K562 (cell line): ENCODE data around the gene UBE2S. TPM values are rescaled to one million over a fixed set of nuclear protein-coding genes. Genes with fewer than 3 reads are reported as not detected.

Experiments
- CTCFL ChIP-seq: IDR thresholded peaks from 2 replicates; pipeline ENCODE4 v1.6.1; 2011; ENCODE audit warnings: borderline replicate concordance, low read depth, mild to moderate bottlenecking, moderate library complexity, low read length; ENCODE audit not compliant: insufficient read depth, poor library complexity, severe bottlenecking
- DDX20 ChIP-seq: fragments of 450-650 bp; IDR thresholded peaks from 2 replicates; pipeline ENCODE4 v1.6.1; 2016; ENCODE audit warnings: missing genetic modification characterization, low read depth, mild to moderate bottlenecking, missing compliant biosample characterization, moderate library complexity
- E2F4 ChIP-seq: sonication (generic); formaldehyde crosslinking; IDR thresholded peaks from 2 replicates; pipeline ENCODE4 v1.8.0; 2022; ENCODE audit warnings: mild to moderate bottlenecking, low read depth, missing genetic modification reagents
- KLF1 ChIP-seq: fragments of 450-650 bp; IDR thresholded peaks from 2 replicates; pipeline ENCODE4 v1.6.1; 2016; ENCODE audit warnings: missing genetic modification characterization, missing compliant biosample characterization
- MYC ChIP-seq, 2 experiments: fragments of 250-450 bp in 1 of 2; sonication (Bioruptor Pico) in 1 of 2; IDR thresholded peaks; 2 replicates each; pipeline versions ENCODE4 v1.5.1 to v1.6.1; 2012 to 2021; ENCODE audit warnings: low read depth in 2 of 2, borderline replicate concordance in 1 of 2, improper control_type of control experiment in 1 of 2, low read length in 1 of 2, mild to moderate bottlenecking in 1 of 2, moderate library complexity in 1 of 2
- NFRKB ChIP-seq: fragments of 450-650 bp; IDR thresholded peaks from 2 replicates; pipeline ENCODE4 v1.6.1; 2016; ENCODE audit warnings: low read depth
- NUFIP1 ChIP-seq: fragments of 450-650 bp; IDR thresholded peaks from 2 replicates; pipeline ENCODE4 v1.6.1; 2018; ENCODE audit not compliant: partially characterized antibody
- PRPF4 ChIP-seq: fragments of 200-400 bp; formaldehyde crosslinking; IDR thresholded peaks from one replicate; pipeline ENCODE4 v1.6.1; 2017; ENCODE audit warnings: low read length, low read depth, mild to moderate bottlenecking; ENCODE audit not compliant: insufficient read depth, poor library complexity, severe bottlenecking
- PTBP1 ChIP-seq: fragments of 200-400 bp; formaldehyde crosslinking; IDR thresholded peaks from 2 replicates; pipeline ENCODE4 v1.6.1; 2017; ENCODE audit warnings: low read depth, low read length
- TEAD1 ChIP-seq, 2 experiments: fragments of 450-650 bp in 1 of 2; sonication (generic) in 1 of 2; formaldehyde crosslinking; IDR thresholded peaks; 2 replicates each; pipeline versions ENCODE4 v1.4.0 to v1.8.0; 2020 to 2022; ENCODE audit warnings: mild to moderate bottlenecking in 2 of 2, missing genetic modification reagents in 1 of 2
- ZBTB49 ChIP-seq: sonication (generic); formaldehyde crosslinking; IDR thresholded peaks from 2 replicates; pipeline ENCODE4 v1.8.0; 2022; ENCODE audit warnings: missing genetic modification reagents, mild to moderate bottlenecking, borderline replicate concordance
- ZNF165 ChIP-seq: fragments of 250-450 bp; sonication (Bioruptor Pico); IDR thresholded peaks from 2 replicates; pipeline ENCODE4 v1.4.0; 2020; ENCODE audit warnings: borderline replicate concordance
- ZNF311 ChIP-seq: fragments of 250-450 bp; sonication (Bioruptor Pico); IDR thresholded peaks from 2 replicates; pipeline ENCODE4 v1.4.0; 2020; ENCODE audit warnings: mild to moderate bottlenecking, moderate library complexity
- ZNF717 ChIP-seq: fragments of 250-450 bp; sonication (Bioruptor Pico); IDR thresholded peaks from 2 replicates; pipeline ENCODE4 v1.5.0; 2021
- ZNF740 ChIP-seq, 3 experiments: fragments of 200-800 bp in 1 of 3; sonication (Bioruptor generic) in 1 of 3; sonication (generic) in 1 of 3; formaldehyde crosslinking in 1 of 3; IDR thresholded peaks; 2 replicates each; pipeline versions ENCODE4 v1.6.1 to v1.8.0; 2016 to 2022; ENCODE audit warnings: mild to moderate bottlenecking in 2 of 3, missing compliant biosample characterization in 2 of 3, missing genetic modification characterization in 2 of 3, missing genetic modification reagents in 1 of 3
- ZNF76 ChIP-seq: fragments of 250-450 bp; sonication (Bioruptor Pico); IDR thresholded peaks from 2 replicates; pipeline ENCODE4 v1.4.0; 2020; ENCODE audit warnings: mild to moderate bottlenecking, moderate library complexity, borderline replicate concordance
- ZSCAN29 ChIP-seq: fragments of 450-650 bp; IDR thresholded peaks from 2 replicates; pipeline ENCODE4 v1.6.1; 2017
- polyA plus RNA-seq, 8 experiments: library from polyadenylated mRNA; depleted of rRNA in 4 of 8; stranded (reverse) in 5 of 8; unstranded in 3 of 8; fragments of >200 nt; fragmentation: Nextera tagmentation in 2 of 8; fragmentation: Illumina TruSeq in 1 of 8; extraction: Ambion mirVana in 2 of 8; extraction: Trizol in 1 of 8; gene quantifications; 2 replicates each; pipeline versions ENCODE4 v1.2.1 to v1.2.3, GENCODE V29; 2011 to 2014; ENCODE audit warnings: inconsistent platforms in 1 of 8, missing spikeins in 1 of 8
- total RNA-seq, 7 experiments: library from RNA; depleted of rRNA in 6 of 7; stranded (reverse); fragments of >200 nt in 6 of 7; fragmentation: Illumina TruSeq in 2 of 7; extraction: Trizol in 2 of 7; gene quantifications; 2 replicates each; pipeline versions ENCODE4 v1.2.1 to v1.2.3, GENCODE V29; 2011 to 2021; ENCODE audit warnings: low replicate concordance in 1 of 7
- TF ChIP-seq, protein P1 (sequence below): sonication (generic); formaldehyde crosslinking; IDR thresholded peaks from 2 replicates; pipeline ENCODE4 v1.8.0; 2022; ENCODE audit warnings: missing genetic modification reagents, mild to moderate bottlenecking, borderline replicate concordance

Gene UBE2S
- total and polyA plus RNA-seq, 9 of the 15 experiments (the other 6 are each of a cell fraction or from before 2014, with no cell fraction given), result 1.5 to 1,305 (median 157) TPM

GRCh38 chr19:55384920-55385723 is 22.5 kb downstream of the UBE2S start (continued):
- no peak for TF ChIP-seq CTCFL
- TF ChIP-seq DDX20, result no peak
- no peak for TF ChIP-seq ZBTB49 (CRISPR knock-in tag)
- TF ChIP-seq PRPF4, result no peak
- peak; percentile 30; the same call in 1 of the 2 replicates for TF ChIP-seq MYC (IDR thresholded peaks at IDR 0.05; ENCODE audit: low read depth, low read length)
- TF ChIP-seq MYC (CRISPR knock-in tag; IDR thresholded peaks at IDR 0.05; ENCODE audit: borderline replicate concordance, low read depth), result 0 out of 2 replicates have a peak, but pooled peaks have one; percentile 60
- TF ChIP-seq ZNF76, result no peak
- TF ChIP-seq, protein P1, sequence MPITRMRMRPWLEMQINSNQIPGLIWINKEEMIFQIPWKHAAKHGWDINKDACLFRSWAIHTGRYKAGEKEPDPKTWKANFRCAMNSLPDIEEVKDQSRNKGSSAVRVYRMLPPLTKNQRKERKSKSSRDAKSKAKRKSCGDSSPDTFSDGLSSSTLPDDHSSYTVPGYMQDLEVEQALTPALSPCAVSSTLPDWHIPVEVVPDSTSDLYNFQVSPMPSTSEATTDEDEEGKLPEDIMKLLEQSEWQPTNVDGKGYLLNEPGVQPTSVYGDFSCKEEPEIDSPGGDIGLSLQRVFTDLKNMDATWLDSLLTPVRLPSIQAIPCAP (CRISPR knock-in tag), result no peak
- TF ChIP-seq ZSCAN29, result peak; percentile 96
- no peak for TF ChIP-seq ZNF740 (CRISPR knock-in tag; IDR thresholded peaks at IDR 0.05)
- no peak for TF ChIP-seq ZNF740 (tag; IDR thresholded peaks at IDR 0.05)
- no peak for TF ChIP-seq NUFIP1
- no peak for TF ChIP-seq ZNF717 (CRISPR knock-in tag)
- TF ChIP-seq TEAD1 (CRISPR knock-in tag; IDR thresholded peaks at IDR 0.05), result peak in 1 of 2 experiments; percentile 32; a peak in 1 of 4 replicates
- 0 out of 2 replicates have a peak, but pooled peaks have one; percentile 28 for TF ChIP-seq E2F4 (CRISPR knock-in tag)
- no peak for TF ChIP-seq ZNF311 (CRISPR knock-in tag)
- no peak for TF ChIP-seq ZNF165 (CRISPR knock-in tag)
- no peak for TF ChIP-seq PTBP1
- TF ChIP-seq KLF1 (tag), result no peak
- TF ChIP-seq NFRKB, result no peak
